HCT116 (cell line): Measurements from ENCODE around the gene ACOT9. TPM values are rescaled to one million over a fixed set of nuclear protein-coding genes. Genes with fewer than 3 reads are reported as not detected.

Experiments used
- ATAC-seq: fragments of 200-7000 bp; cut with Tn5 transposase; 2 replicates; pipeline ENCODE4 v1.9.1; 2020; ENCODE audit warnings: mild to moderate bottlenecking, moderate library complexity
- BruUV-seq: library from RNA; stranded (reverse); fragments of 400-500 nt; replicated peaks from 2 replicates; lab custom pipeline; 2021; lab: Mats Ljungman, UMichigan
- CTCF ChIA-PET: fragments of 300-600 bp; sonication (Branson Sonifier 250); formaldehyde crosslinking; loops from one replicate; lab custom pipeline; 2021; ENCODE audit warnings: antibody characterized with exemption; lab: Charles Lee
- POLR2A ChIA-PET: fragments of 300-600, 350-600 bp; sonication (Branson Sonifier 250); formaldehyde crosslinking; loops from one replicate; lab custom pipeline; 2021; ENCODE audit warnings: antibody characterized with exemption; lab: Charles Lee
- RAD21 ChIA-PET, 2 experiments: fragments of 300-600 bp; sonication (Branson Sonifier 250); formaldehyde crosslinking; loops; one replicate each; lab custom pipeline; 2023; ENCODE audit warnings: low total read pairs in 2 of 2; ENCODE audit not compliant: uncharacterized antibody in 2 of 2, unreplicated experiment in 2 of 2, low non-redundant PET in 1 of 2; lab: Charles Lee
- DNase-seq: peaks from one replicate; pipeline ENCODE4 v3.0.0-alpha.2; 2010; ENCODE audit warnings: low read depth, low spot score
- H2AFZ ChIP-seq: fragments of 200-600 bp; shearing (Covaris generic), sonication (generic); 2 replicates; pipeline ENCODE4 v1.6.1; 2017; ENCODE audit warnings: low read depth, mixed run types, mixed read lengths, antibody characterized with exemption, low read length; ENCODE audit not compliant: poor library complexity, severe bottlenecking
- H3K27ac ChIP-seq: 2 replicates; pipeline ENCODE4 v1.5.1; 2012; ENCODE audit warnings: low read depth, low read length
- H3K27me3 ChIP-seq: fragments of 200-600 bp; sonication (generic); 2 replicates; pipeline ENCODE4 v1.6.1; 2016; ENCODE audit warnings: mixed run types, low read length, mixed read lengths; ENCODE audit not compliant: insufficient read depth
- H3K36me3 ChIP-seq, 2 experiments: fragments of 200-500 bp in 1 of 2; fragments of 200-600 bp in 1 of 2; sonication (Bioruptor generic) in 1 of 2; sonication (generic) in 1 of 2; 2 replicates each; pipeline versions ENCODE4 v1.5.1 to v1.6.1; 2014 to 2016; ENCODE audit warnings: low read length in 2 of 2, inconsistent platforms in 1 of 2, mixed read lengths in 1 of 2, mixed run types in 1 of 2; ENCODE audit not compliant: insufficient read depth in 2 of 2, control insufficient read depth in 1 of 2
- H3K4me1 ChIP-seq, 2 experiments: fragments of 200-600 bp in 1 of 2; sonication (generic) in 1 of 2; 2 replicates each; pipeline versions ENCODE4 v1.5.1 to v1.6.1; 2012 to 2017; ENCODE audit warnings: low read length in 2 of 2, inconsistent platforms in 1 of 2, mild to moderate bottlenecking in 1 of 2, mixed read lengths in 1 of 2, mixed run types in 1 of 2, moderate library complexity in 1 of 2; ENCODE audit not compliant: insufficient read depth in 2 of 2, control insufficient read depth in 1 of 2
- H3K4me2 ChIP-seq: fragments of 200-600 bp; sonication (generic); 2 replicates; pipeline ENCODE4 v1.6.1; 2017; ENCODE audit warnings: mixed run types, low read length, mixed read lengths
- H3K4me3 ChIP-seq, 2 experiments: fragments of 200-600 bp in 1 of 2; sonication (generic) in 1 of 2; replicated peaks in 1 of 2; 2 replicates each; pipeline ENCODE4 v1.5.1; 2011 to 2016; ENCODE audit warnings: low read length in 2 of 2, control low read depth in 1 of 2, low read depth in 1 of 2, mild to moderate bottlenecking in 1 of 2, mixed read lengths in 1 of 2, mixed run types in 1 of 2
- H3K79me2 ChIP-seq: fragments of 200-600 bp; sonication (generic); 2 replicates; pipeline ENCODE4 v1.6.1; 2017; ENCODE audit warnings: mild to moderate bottlenecking, mixed run types, low read length, moderate library complexity, mixed read lengths; ENCODE audit not compliant: insufficient read depth
- H3K9ac ChIP-seq: fragments of 200-600 bp; sonication (generic); 2 replicates; pipeline ENCODE4 v1.6.1; 2016; ENCODE audit warnings: low read length, mixed read lengths
- H3K9me2 ChIP-seq: fragments of 200-600 bp; sonication (generic), shearing (Covaris generic); 2 replicates; pipeline ENCODE4 v1.6.1; 2017; ENCODE audit warnings: mixed run types, mild to moderate bottlenecking, moderate library complexity; ENCODE audit not compliant: insufficient read depth
- H3K9me3 ChIP-seq, 2 experiments: fragments of 200-500 bp in 1 of 2; fragments of 200-600 bp in 1 of 2; sonication (Bioruptor generic) in 1 of 2; sonication (generic) in 1 of 2; 2 replicates each; pipeline ENCODE4 v1.6.1; 2014 to 2017; ENCODE audit warnings: low read length in 2 of 2, mixed read lengths in 2 of 2, inconsistent platforms in 1 of 2, low read depth in 1 of 2, mild to moderate bottlenecking in 1 of 2, mixed run types in 1 of 2, moderate library complexity in 1 of 2; ENCODE audit not compliant: control insufficient read depth in 1 of 2, insufficient read depth in 1 of 2
- H4K20me1 ChIP-seq: fragments of 200-600 bp; sonication (generic), shearing (Covaris generic); 2 replicates; pipeline ENCODE4 v1.6.1; 2017; ENCODE audit warnings: mixed run types, mild to moderate bottlenecking, moderate library complexity; ENCODE audit not compliant: insufficient read depth
- ATF3 ChIP-seq: IDR thresholded peaks from 2 replicates; pipeline ENCODE4 v1.6.1; 2012
- CBX3 ChIP-seq: IDR thresholded peaks from 2 replicates; pipeline ENCODE4 v1.6.1; 2012; ENCODE audit warnings: low read depth
- CTCF ChIP-seq, 3 experiments: fragments of 200-600 bp in 1 of 3; sonication (generic) in 1 of 3; IDR thresholded peaks in 2 of 3; conservative IDR thresholded peaks in 1 of 3; 2 replicates each; pipeline ENCODE4 v1.5.1; 2012 to 2017; ENCODE audit warnings: low read depth in 2 of 3, low read length in 2 of 3, antibody characterized with exemption in 1 of 3, borderline replicate concordance in 1 of 3, control low read depth in 1 of 3, mild to moderate bottlenecking in 1 of 3, mixed read lengths in 1 of 3, mixed run types in 1 of 3, moderate library complexity in 1 of 3; ENCODE audit not compliant: insufficient read depth in 1 of 3
- EGR1 ChIP-seq: IDR thresholded peaks from 2 replicates; pipeline ENCODE4 v1.6.1; 2012; ENCODE audit warnings: low read depth
- ELF1 ChIP-seq: IDR thresholded peaks from 2 replicates; pipeline ENCODE4 v1.6.1; 2012; ENCODE audit warnings: low read depth, borderline replicate concordance
- EZH2 ChIP-seq: fragments of 200-600 bp; sonication (generic); IDR thresholded peaks from 2 replicates; pipeline ENCODE4 v1.6.1; 2017; ENCODE audit warnings: antibody characterized with exemption, mixed run types
- EZH2phosphoT487 ChIP-seq: fragments of 200-600 bp; IDR thresholded peaks from 2 replicates; pipeline ENCODE4 v1.6.1; 2018; ENCODE audit warnings: antibody characterized with exemption, borderline replicate concordance
- FOSL1 ChIP-seq: IDR thresholded peaks from 2 replicates; pipeline ENCODE4 v1.6.1; 2012; ENCODE audit warnings: low read depth
- JUND ChIP-seq: IDR thresholded peaks from 2 replicates; pipeline ENCODE4 v1.6.1; 2012
- MAX ChIP-seq: IDR thresholded peaks from 2 replicates; pipeline ENCODE4 v1.6.1; 2012
- RAD21 ChIP-seq: IDR thresholded peaks from 2 replicates; pipeline ENCODE4 v1.6.1; 2012; ENCODE audit warnings: low read depth, mild to moderate bottlenecking
- SIN3A ChIP-seq: IDR thresholded peaks from 2 replicates; pipeline ENCODE4 v1.6.1; 2012; ENCODE audit warnings: low read depth
- SP1 ChIP-seq: IDR thresholded peaks from 2 replicates; pipeline ENCODE4 v1.6.1; 2012; ENCODE audit warnings: low read depth
- SRF ChIP-seq: IDR thresholded peaks from 2 replicates; pipeline ENCODE4 v1.6.1; 2012; ENCODE audit warnings: low read depth
- YY1 ChIP-seq: IDR thresholded peaks from 2 replicates; pipeline ENCODE4 v1.6.1; 2011; ENCODE audit warnings: low read length, low read depth, moderate library complexity, mild to moderate bottlenecking; ENCODE audit not compliant: insufficient replicate concordance; ENCODE audit errors: extremely low read depth
- ZBTB33 ChIP-seq: IDR thresholded peaks from 2 replicates; pipeline ENCODE4 v1.6.1; 2011; ENCODE audit warnings: mild to moderate bottlenecking, low read length, moderate library complexity; ENCODE audit not compliant: insufficient replicate concordance; ENCODE audit errors: extremely low read depth
- ZFX ChIP-seq: fragments of 450-650 bp; IDR thresholded peaks from 2 replicates; pipeline ENCODE4 v1.6.1; 2017
- ZNF274 ChIP-seq: fragments of 200-500 bp; sonication (Bioruptor generic); IDR thresholded peaks from 2 replicates; pipeline ENCODE4 v1.6.1; 2014; ENCODE audit warnings: mild to moderate bottlenecking, low read depth, low read length, inconsistent platforms
- intact Hi-C: fragments of 100-400 bp; cut with micrococcal nuclease; formaldehyde crosslinking; loops from 2 replicates; pipeline ENCODE4 v1.10.0; 2022
- total RNA-seq: library from RNA; stranded (reverse); gene quantifications from one replicate; pipeline ENCODE4 v1.2.1, GENCODE V29; 2021; ENCODE audit not compliant: unreplicated experiment

Gene ACOT9
- total RNA-seq, 1 experiment from 2014 or later: 59.7 TPM

GRCh38 chrX:23720117-23720677 is 22.9 kb downstream of the ACOT9 start:
- H3K4me2 ChIP-seq: no peak overlapping the region
- H3K79me2 ChIP-seq: no peaks in the 10 kb centered on the region; the same call in 1 of the 2 replicates
- no peaks in the 10 kb centered on the region for H3K4me1 ChIP-seq
- H3K36me3 ChIP-seq: peaks cover 11 to 17% of the 10 kb centered on the region in 2 experiments; a peak in 3 of 4 replicates
- no peaks in the 10 kb centered on the region for H3K9me3 ChIP-seq
- H4K20me1 ChIP-seq: no peaks in the 10 kb centered on the region
- RAD21 ChIA-PET: no interaction called here
- no peak overlapping the region for H3K4me3 ChIP-seq
- H3K27me3 ChIP-seq: no peaks in the 10 kb centered on the region
- TF ChIP-seq MAX (no peak), ELF1 (no peak), ZFX (no peak), EZH2phosphoT487 (no peak), ATF3 (no peak), SP1 (no peak), CTCF (IDR thresholded peaks at IDR 0.05 in 2 of 3, conservative IDR thresholded peaks at IDR 0.05 in 1 of 3; ENCODE audit: borderline replicate concordance in 1 of 3, insufficient read depth in 1 of 3, low read depth in 2 of 3, low read length in 2 of 3) (no peak)
- ATAC-seq: no peak
- BruUV-seq: no TSS peak
- H2AFZ ChIP-seq: no peak overlapping the region
- CTCF ChIA-PET: no interaction called here
- DNase-seq: no peak
- intact Hi-C loops: no loop called here
- H3K27ac ChIP-seq: no peak overlapping the region
- POLR2A ChIA-PET: no interaction called here
- H3K9me2 ChIP-seq: no peaks in the 10 kb centered on the region
- no peak overlapping the region for H3K9ac ChIP-seq

- no peaks in the 10 kb centered on the region for H3K27me3 ChIP-seq
- H3K9me3 ChIP-seq: no peaks in the 10 kb centered on the region
- ATAC-seq (no peak), DNase-seq (no peak)
- H2AFZ ChIP-seq: no peak overlapping the region
- H4K20me1 ChIP-seq: no peaks in the 10 kb centered on the region
- ChIA-PET RAD21 (no interaction called here), POLR2A (no interaction called here), CTCF (no interaction called here)
- no peaks in the 10 kb centered on the region for H3K9me2 ChIP-seq
- intact Hi-C loops: no loop called here
- BruUV-seq: no TSS peak
- no peak overlapping the region for H3K4me3 ChIP-seq
- no peak overlapping the region for H3K27ac ChIP-seq
- peaks cover 12 to 14% of the 10 kb centered on the region in 2 experiments; a peak in 3 of 4 replicates for H3K36me3 ChIP-seq
- H3K4me1 ChIP-seq: no peaks in the 10 kb centered on the region
- no peaks in the 10 kb centered on the region for H3K79me2 ChIP-seq
- no peak overlapping the region for H3K4me2 ChIP-seq
- H3K9ac ChIP-seq: no peak overlapping the region
- TF ChIP-seq EZH2: no peak
- no peak for TF ChIP-seq EZH2phosphoT487
- TF ChIP-seq ZBTB33: no peak
- no peak for TF ChIP-seq RAD21
- no peak for TF ChIP-seq ELF1
- TF ChIP-seq ZFX: no peak
- TF ChIP-seq FOSL1: no peak
- no peak for TF ChIP-seq SIN3A
- no peak for TF ChIP-seq SP1
- no peak for TF ChIP-seq YY1
- no peak for TF ChIP-seq SRF
- no peak for TF ChIP-seq JUND
- TF ChIP-seq CBX3: no peak
- TF ChIP-seq ZNF274: no peak
- no peak for TF ChIP-seq EGR1
Observed at GRCh38 chrX:23705235-23705634, 37.8 kb downstream of the ACOT9 start.
